Type B pancreatic cell (in vitro differentiated cells): ENCODE results near the gene OR9K2. TPM values are rescaled to one million over a fixed set of nuclear protein-coding genes. Genes with fewer than 3 reads are reported as not detected.

Source experiments
- DNase-seq: peaks from one replicate; pipeline ENCODE4 v3.0.0; 2021; ENCODE audit warnings: mixed read lengths; ENCODE audit not compliant: unreplicated experiment; ENCODE audit errors: extremely low spot score
- H3K27ac Mint-ChIP-seq: 2 replicates; pipeline ENCODE4 v1.8.0; 2021; ENCODE audit warnings: mild to moderate bottlenecking, mixed read lengths
- H3K27me3 Mint-ChIP-seq: 2 replicates; pipeline ENCODE4 v1.8.0; 2021; ENCODE audit warnings: mixed read lengths
- H3K36me3 Mint-ChIP-seq: 2 replicates; pipeline ENCODE4 v1.8.0; 2021; ENCODE audit warnings: mixed read lengths
- H3K4me1 Mint-ChIP-seq: one replicate; pipeline ENCODE4 v1.8.0; 2021; ENCODE audit warnings: mixed read lengths; ENCODE audit not compliant: unreplicated experiment
- H3K4me3 Mint-ChIP-seq: 2 replicates; pipeline ENCODE4 v1.8.0; 2021; ENCODE audit warnings: mild to moderate bottlenecking, mixed read lengths
- H3K9me3 Mint-ChIP-seq: 2 replicates; pipeline ENCODE4 v1.8.0; 2021; ENCODE audit warnings: mixed read lengths
- CTCF ChIP-seq: fragments of 200-600 bp; sonication (generic); conservative IDR thresholded peaks from 2 replicates; pipeline ENCODE4 v1.5.0; 2021; ENCODE audit warnings: antibody characterized with exemption, mild to moderate bottlenecking
- total RNA-seq: library from RNA; stranded (reverse); gene quantifications from 2 replicates; pipeline ENCODE4 v1.2.1, GENCODE V29; 2021; ENCODE audit warnings: low replicate concordance

The OR9K2 gene
- total RNA-seq, 1 donor from 2014 or later = not detected

- no peak overlapping the region for H3K4me3 Mint-ChIP-seq
- H3K4me1 Mint-ChIP-seq = no peaks in the 10 kb centered on the region
- no peaks in the 10 kb centered on the region for H3K9me3 Mint-ChIP-seq
- TF ChIP-seq CTCF = no peak
- peaks cover 11% of the 10 kb centered on the region for H3K27me3 Mint-ChIP-seq
- H3K27ac Mint-ChIP-seq = no peak overlapping the region
- no peaks in the 10 kb centered on the region for H3K36me3 Mint-ChIP-seq
- no peak for DNase-seq
These were observed 47.2 kb downstream of the OR9K2 start for GRCh38 chr12:55173456-55173855.

Other genes starting within 250 kb of the OR9K2 start
- gene TESPA1, start 141.6 kb upstream of the OR9K2 start, total RNA-seq = not detected in 2 replicates
- gene NEUROD4, start 106.4 kb upstream of the OR9K2 start, total RNA-seq = 1.6 and 3.3 TPM in 2 replicates
- not detected in 2 replicates for gene OR10A7, start 94.6 kb downstream of the OR9K2 start, total RNA-seq
- gene OR6C74, start 118.2 kb downstream of the OR9K2 start, total RNA-seq = not detected in 2 replicates
- gene OR6C6, start 170.2 kb downstream of the OR9K2 start, total RNA-seq = not detected in 2 replicates
- not detected in 2 replicates for gene OR6C1, start 187.9 kb downstream of the OR9K2 start, total RNA-seq
- gene OR6C3, start 204.3 kb downstream of the OR9K2 start, total RNA-seq = not detected in 2 replicates
- gene OR6C75, start 236.6 kb downstream of the OR9K2 start, total RNA-seq = not detected in 2 replicates